Measurements from ENCODE around the gene NEU1. TPM values are rescaled to one million over a fixed set of nuclear protein-coding genes. Genes with fewer than 3 reads are reported as not detected.

The NEU1 gene
- total and polyA plus RNA-seq, 2 donors (not counting 1 experiment from before 2014, with no cell fraction given) = 51.2 to 100 TPM

DNA sequence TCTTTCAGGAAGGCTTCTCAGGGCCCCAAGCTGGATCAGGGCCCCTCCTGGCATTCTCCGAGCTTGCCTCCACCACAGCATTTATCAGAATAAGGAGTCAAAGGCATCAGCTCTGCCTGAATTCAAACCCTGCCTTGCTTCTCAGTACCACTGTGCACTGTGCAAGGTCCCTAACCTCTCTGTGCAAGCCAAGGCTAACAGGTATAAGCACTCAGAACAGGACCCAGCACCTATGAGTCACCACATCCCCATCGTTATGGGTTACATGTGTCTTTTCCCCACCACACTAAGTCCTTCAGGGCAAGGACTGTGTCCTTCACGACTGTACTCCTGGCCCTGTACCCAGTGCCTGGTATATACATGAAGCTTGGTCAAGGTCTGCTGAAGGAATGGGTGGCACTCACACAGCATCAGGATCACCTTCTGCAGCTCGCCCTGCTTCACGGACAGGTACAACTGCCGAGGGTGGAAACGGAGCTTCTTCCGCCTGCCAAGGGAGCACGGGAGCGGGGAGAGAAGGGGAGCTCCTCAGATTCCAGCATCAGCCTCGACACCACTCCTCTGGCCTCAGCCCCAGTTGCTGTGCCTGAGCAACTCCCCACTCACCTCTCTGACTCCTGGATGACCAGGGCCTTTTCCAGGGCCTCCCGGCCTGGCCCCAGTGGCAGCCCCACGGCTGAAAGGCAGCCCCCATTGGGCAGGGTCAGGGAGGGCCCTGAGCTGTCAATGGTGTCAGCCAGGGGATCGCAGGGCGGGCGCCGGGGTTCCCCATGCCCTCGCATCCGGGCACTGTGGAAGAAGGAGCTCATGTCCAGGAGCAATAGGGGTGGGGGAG is 24.8 kb upstream of the NEU1 start:
- H2AFZ ChIP-seq (ENCODE audit: low read length) = no peak overlapping the region
- H3K4me3 ChIP-seq (replicated peaks in 1 of 4; ENCODE audit: control extremely low read depth in 1 of 4, insufficient read depth in 1 of 4, low read depth in 3 of 4, low read length in 4 of 4) = no peak overlapping the region
- no peaks in the 10 kb centered on the region for H3K27me3 ChIP-seq (ENCODE audit: control insufficient read depth, insufficient read depth, low read length)
- no peaks in the 10 kb centered on the region for H3K9me3 ChIP-seq (ENCODE audit: control insufficient read depth, insufficient read depth, low read depth, low read length)
- H3K27ac ChIP-seq (ENCODE audit: insufficient read depth, low read length) = no peak overlapping the region
- no peaks in the 10 kb centered on the region for H4K20me1 ChIP-seq (ENCODE audit: control insufficient read depth, extremely low read depth, insufficient read depth, low read length)
- no peaks in the 10 kb centered on the region for H3K79me2 ChIP-seq (ENCODE audit: control insufficient read depth, insufficient read depth, low read length)
- H3K9ac ChIP-seq (ENCODE audit: insufficient read depth, low read length) = no peak overlapping the region
- TF ChIP-seq, protein P1, sequence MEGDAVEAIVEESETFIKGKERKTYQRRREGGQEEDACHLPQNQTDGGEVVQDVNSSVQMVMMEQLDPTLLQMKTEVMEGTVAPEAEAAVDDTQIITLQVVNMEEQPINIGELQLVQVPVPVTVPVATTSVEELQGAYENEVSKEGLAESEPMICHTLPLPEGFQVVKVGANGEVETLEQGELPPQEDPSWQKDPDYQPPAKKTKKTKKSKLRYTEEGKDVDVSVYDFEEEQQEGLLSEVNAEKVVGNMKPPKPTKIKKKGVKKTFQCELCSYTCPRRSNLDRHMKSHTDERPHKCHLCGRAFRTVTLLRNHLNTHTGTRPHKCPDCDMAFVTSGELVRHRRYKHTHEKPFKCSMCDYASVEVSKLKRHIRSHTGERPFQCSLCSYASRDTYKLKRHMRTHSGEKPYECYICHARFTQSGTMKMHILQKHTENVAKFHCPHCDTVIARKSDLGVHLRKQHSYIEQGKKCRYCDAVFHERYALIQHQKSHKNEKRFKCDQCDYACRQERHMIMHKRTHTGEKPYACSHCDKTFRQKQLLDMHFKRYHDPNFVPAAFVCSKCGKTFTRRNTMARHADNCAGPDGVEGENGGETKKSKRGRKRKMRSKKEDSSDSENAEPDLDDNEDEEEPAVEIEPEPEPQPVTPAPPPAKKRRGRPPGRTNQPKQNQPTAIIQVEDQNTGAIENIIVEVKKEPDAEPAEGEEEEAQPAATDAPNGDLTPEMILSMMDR (conservative IDR thresholded peaks at IDR 0.05 in 1 of 2, IDR thresholded peaks at IDR 0.05 in 1 of 2; ENCODE audit: low read depth in 1 of 2, low read length in 2 of 2) = no peak
- no peak for TF ChIP-seq EZH2 (IDR thresholded peaks at IDR 0.05; ENCODE audit: low read length, missing control alignments)
- H3K36me3 ChIP-seq (ENCODE audit: control insufficient read depth, insufficient read depth, low read length) = peaks cover 37% of the 10 kb centered on the region
- DNase-seq (ENCODE audit: low read depth in 2 of 2) = no peak
- H3K4me1 ChIP-seq (ENCODE audit: control insufficient read depth, extremely low read depth, insufficient read depth, low read length) = peaks cover 4% of the 10 kb centered on the region
- H3K4me2 ChIP-seq (ENCODE audit: extremely low read depth, insufficient read depth, low read length) = no peak overlapping the region

DNA sequence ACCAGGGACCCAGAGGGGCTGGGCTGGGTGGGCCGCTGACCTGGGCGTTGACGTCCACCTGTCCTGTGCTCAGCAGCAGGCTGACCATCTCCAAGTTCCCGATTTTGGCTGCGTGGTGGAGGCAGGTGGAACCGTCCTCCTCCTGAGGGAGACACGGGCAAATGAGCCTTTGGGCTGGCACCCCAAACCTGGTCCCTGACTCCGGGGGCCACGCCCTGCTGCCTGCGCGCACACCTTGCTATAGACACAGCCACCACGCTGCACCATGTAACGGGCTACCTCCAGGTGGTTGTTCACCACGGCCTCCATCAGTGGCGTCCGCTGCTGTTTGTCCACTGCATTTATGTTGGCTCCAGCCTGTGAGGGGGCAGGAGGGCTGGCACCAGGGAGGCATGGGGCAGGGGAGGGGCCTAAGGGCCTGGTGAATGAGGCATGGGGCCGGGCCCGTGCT is 23.9 kb upstream of the NEU1 start:
- Histone ChIP-seq H3K36me3 (ENCODE audit: control insufficient read depth, insufficient read depth, low read length) (peaks cover 37% of the 10 kb centered on the region), H3K4me2 (ENCODE audit: extremely low read depth, insufficient read depth, low read length) (no peak overlapping the region), H3K27me3 (ENCODE audit: control insufficient read depth, insufficient read depth, low read length) (no peaks in the 10 kb centered on the region), H3K4me1 (ENCODE audit: control insufficient read depth, extremely low read depth, insufficient read depth, low read length) (peaks cover 7% of the 10 kb centered on the region), H3K27ac (ENCODE audit: insufficient read depth, low read length) (no peak overlapping the region), H3K9ac (ENCODE audit: insufficient read depth, low read length) (no peak overlapping the region), H3K9me3 (ENCODE audit: control insufficient read depth, insufficient read depth, low read depth, low read length) (no peaks in the 10 kb centered on the region), H3K4me3 (replicated peaks in 1 of 4; ENCODE audit: control extremely low read depth in 1 of 4, insufficient read depth in 1 of 4, low read depth in 3 of 4, low read length in 4 of 4) (no peak overlapping the region), H3K79me2 (ENCODE audit: control insufficient read depth, insufficient read depth, low read length) (no peaks in the 10 kb centered on the region), H4K20me1 (ENCODE audit: control insufficient read depth, extremely low read depth, insufficient read depth, low read length) (no peaks in the 10 kb centered on the region), H2AFZ (ENCODE audit: low read length) (no peak overlapping the region)
- no peak for TF ChIP-seq EZH2 (IDR thresholded peaks at IDR 0.05; ENCODE audit: low read length, missing control alignments)
- TF ChIP-seq, protein P1 (conservative IDR thresholded peaks at IDR 0.05 in 1 of 2, IDR thresholded peaks at IDR 0.05 in 1 of 2; ENCODE audit: low read depth in 1 of 2, low read length in 2 of 2) = no peak
- no peak for DNase-seq (ENCODE audit: low read depth in 2 of 2)

DNA sequence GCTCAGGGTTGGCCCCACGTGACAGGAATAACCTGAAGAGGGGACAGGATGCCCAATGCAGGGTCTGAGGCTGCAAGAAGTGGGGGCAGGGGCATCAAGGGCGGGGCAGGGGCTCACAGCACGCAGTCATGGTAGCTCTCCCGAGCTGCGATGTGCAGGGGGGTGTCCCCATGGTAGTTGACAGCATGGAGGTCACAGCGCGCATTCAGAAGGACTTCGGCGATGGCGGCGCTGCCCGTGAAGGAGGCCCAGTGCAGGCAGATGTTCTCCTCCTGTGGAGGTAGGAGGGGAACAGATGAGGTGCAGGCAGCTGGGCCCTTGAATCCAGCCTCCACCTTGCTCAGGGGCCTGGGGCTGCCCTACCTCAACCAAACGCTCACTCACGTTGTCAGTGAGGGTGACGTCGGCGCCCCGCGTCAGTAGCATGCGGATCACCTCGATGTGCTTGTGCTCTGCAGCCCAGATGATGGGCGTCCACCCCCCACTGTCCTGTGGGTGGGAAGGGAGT is 22.0 kb upstream of the NEU1 start:
- TF ChIP-seq, protein P1 (conservative IDR thresholded peaks at IDR 0.05 in 1 of 2, IDR thresholded peaks at IDR 0.05 in 1 of 2; ENCODE audit: low read depth in 1 of 2, low read length in 2 of 2) = no peak
- no peak for TF ChIP-seq EZH2 (IDR thresholded peaks at IDR 0.05; ENCODE audit: low read length, missing control alignments)
- Histone ChIP-seq H3K4me3 (replicated peaks in 1 of 4; ENCODE audit: control extremely low read depth in 1 of 4, insufficient read depth in 1 of 4, low read depth in 3 of 4, low read length in 4 of 4) (no peak overlapping the region), H3K9ac (ENCODE audit: insufficient read depth, low read length) (no peak overlapping the region), H2AFZ (ENCODE audit: low read length) (no peak overlapping the region), H3K27ac (ENCODE audit: insufficient read depth, low read length) (no peak overlapping the region), H3K4me2 (ENCODE audit: extremely low read depth, insufficient read depth, low read length) (no peak overlapping the region), H3K4me1 (ENCODE audit: control insufficient read depth, extremely low read depth, insufficient read depth, low read length) (peaks cover 7% of the 10 kb centered on the region), H4K20me1 (ENCODE audit: control insufficient read depth, extremely low read depth, insufficient read depth, low read length) (peaks cover 1% of the 10 kb centered on the region), H3K79me2 (ENCODE audit: control insufficient read depth, insufficient read depth, low read length) (no peaks in the 10 kb centered on the region), H3K27me3 (ENCODE audit: control insufficient read depth, insufficient read depth, low read length) (no peaks in the 10 kb centered on the region), H3K9me3 (ENCODE audit: control insufficient read depth, insufficient read depth, low read depth, low read length) (no peaks in the 10 kb centered on the region), H3K36me3 (ENCODE audit: control insufficient read depth, insufficient read depth, low read length) (peaks cover 50% of the 10 kb centered on the region)
- DNase-seq (ENCODE audit: low read depth in 2 of 2) = no peak
